Measurements from ENCODE around the gene RABGAP1L. TPM values are rescaled to one million over a fixed set of nuclear protein-coding genes. Genes with fewer than 3 reads are reported as not detected.
"Not testable (repeated sequence)": the region's sequence is repeated elsewhere in the genome, so short reads cannot be mapped to it uniquely, and the experiment has no call there.

RABGAP1L gene
- total RNA-seq, 2 experiments from 2014 or later = 98.1 to 158 TPM

DNA sequence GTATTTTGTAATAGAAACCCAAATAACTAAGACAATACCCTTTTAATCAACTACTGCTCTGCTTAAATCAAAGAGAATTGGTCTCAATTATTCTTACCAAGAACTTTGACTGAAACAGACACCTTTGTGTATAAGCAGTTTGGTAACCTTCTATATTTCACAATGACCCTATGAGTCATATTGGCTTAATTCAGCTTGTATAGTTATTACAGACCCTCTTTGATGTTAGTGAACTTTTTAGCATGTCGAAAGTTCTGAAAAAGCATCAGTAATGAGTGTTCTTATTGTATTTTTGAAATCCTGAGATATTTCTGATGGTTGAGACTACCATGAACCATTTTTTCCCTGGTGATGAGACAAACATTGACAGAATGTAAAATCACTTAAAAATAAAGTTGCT lies 43.3 kb upstream of the RABGAP1L start:
- no peaks in the 10 kb centered on the region for H3K9me3 ChIP-seq (ENCODE audit: low read length)
- no peak overlapping the region for H2AFZ ChIP-seq (ENCODE audit: low read length)
- CTCF ChIA-PET (ENCODE audit: unreplicated experiment) = no interaction called here
- H3K4me2 ChIP-seq (ENCODE audit: low read length) = no peak overlapping the region
- H3K27ac ChIP-seq (ENCODE audit: low read depth, low read length, poor library complexity, severe bottlenecking) = no peak overlapping the region
- no peaks in the 10 kb centered on the region for H3K36me3 ChIP-seq (ENCODE audit: insufficient read depth, low read length)
- TF ChIP-seq, protein P1, sequence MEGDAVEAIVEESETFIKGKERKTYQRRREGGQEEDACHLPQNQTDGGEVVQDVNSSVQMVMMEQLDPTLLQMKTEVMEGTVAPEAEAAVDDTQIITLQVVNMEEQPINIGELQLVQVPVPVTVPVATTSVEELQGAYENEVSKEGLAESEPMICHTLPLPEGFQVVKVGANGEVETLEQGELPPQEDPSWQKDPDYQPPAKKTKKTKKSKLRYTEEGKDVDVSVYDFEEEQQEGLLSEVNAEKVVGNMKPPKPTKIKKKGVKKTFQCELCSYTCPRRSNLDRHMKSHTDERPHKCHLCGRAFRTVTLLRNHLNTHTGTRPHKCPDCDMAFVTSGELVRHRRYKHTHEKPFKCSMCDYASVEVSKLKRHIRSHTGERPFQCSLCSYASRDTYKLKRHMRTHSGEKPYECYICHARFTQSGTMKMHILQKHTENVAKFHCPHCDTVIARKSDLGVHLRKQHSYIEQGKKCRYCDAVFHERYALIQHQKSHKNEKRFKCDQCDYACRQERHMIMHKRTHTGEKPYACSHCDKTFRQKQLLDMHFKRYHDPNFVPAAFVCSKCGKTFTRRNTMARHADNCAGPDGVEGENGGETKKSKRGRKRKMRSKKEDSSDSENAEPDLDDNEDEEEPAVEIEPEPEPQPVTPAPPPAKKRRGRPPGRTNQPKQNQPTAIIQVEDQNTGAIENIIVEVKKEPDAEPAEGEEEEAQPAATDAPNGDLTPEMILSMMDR (conservative IDR thresholded peaks at IDR 0.05; ENCODE audit: low read length) = no peak
- no peak for TF ChIP-seq EZH2phosphoT487 (IDR thresholded peaks at IDR 0.05; ENCODE audit: borderline replicate concordance, low read depth, low read length)
- H3K9me2 ChIP-seq (ENCODE audit: insufficient read depth, low read length) = no peaks in the 10 kb centered on the region
- H3K4me1 ChIP-seq (ENCODE audit: insufficient read depth, low read length, poor library complexity, severe bottlenecking) = no peaks in the 10 kb centered on the region
- DNase-seq (ENCODE audit: low spot score) = no peak
- POLR2A ChIA-PET = interaction anchor here (0.5 kb wide), 1 partner anchor 136 kb away, joined by 5 read pairs; no protein-coding TSS in a partner anchor
- BruUV-seq (replicated peaks) = no TSS peak
- intact Hi-C loops (cut with micrococcal nuclease; ENCODE audit: unreplicated experiment) = no loop called here
- H3K4me3 ChIP-seq (ENCODE audit: low read depth, low read length, poor library complexity, severe bottlenecking) = no peak overlapping the region
- no peaks in the 10 kb centered on the region for H4K20me1 ChIP-seq (ENCODE audit: insufficient read depth, low read length)
- H3K79me2 ChIP-seq (ENCODE audit: insufficient read depth, low read depth, low read length) = no peaks in the 10 kb centered on the region

DNA sequence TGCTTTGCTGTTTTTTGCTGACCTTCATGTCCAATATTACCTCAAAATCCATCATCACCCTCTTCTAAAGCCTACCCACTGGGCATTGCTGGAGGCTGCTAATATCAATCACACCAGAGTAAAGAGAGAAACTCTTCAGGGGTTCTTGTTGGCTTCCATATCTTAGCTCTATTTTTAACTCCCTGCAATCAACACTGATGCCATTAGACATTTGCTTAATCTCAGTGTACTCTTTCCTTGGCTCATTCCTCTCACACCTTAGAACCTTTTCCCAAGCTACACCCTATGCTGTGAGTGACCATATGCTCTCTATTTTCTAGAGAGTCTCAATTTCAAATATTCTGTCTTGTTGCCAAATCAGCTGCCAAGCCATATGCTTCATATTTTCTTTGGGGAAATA lies 40.6 kb upstream of the RABGAP1L start:
- BruUV-seq (replicated peaks) = no TSS peak
- ChIA-PET POLR2A (interaction anchor here (0.6 to 0.7 kb wide), 2 partner anchors 18 to 937 kb away, joined by 3 to 4 read pairs; no protein-coding TSS in a partner anchor), CTCF (ENCODE audit: unreplicated experiment) (no interaction called here)
- no peaks in the 10 kb centered on the region for H3K9me3 ChIP-seq (ENCODE audit: low read length)
- H3K79me2 ChIP-seq (ENCODE audit: insufficient read depth, low read depth, low read length) = no peaks in the 10 kb centered on the region
- no peaks in the 10 kb centered on the region for H4K20me1 ChIP-seq (ENCODE audit: insufficient read depth, low read length)
- no peak overlapping the region for H3K4me3 ChIP-seq (ENCODE audit: low read depth, low read length, poor library complexity, severe bottlenecking)
- H3K27ac ChIP-seq (ENCODE audit: low read depth, low read length, poor library complexity, severe bottlenecking) = no peak overlapping the region
- no peaks in the 10 kb centered on the region for H3K4me1 ChIP-seq (ENCODE audit: insufficient read depth, low read length, poor library complexity, severe bottlenecking)
- H3K4me2 ChIP-seq (ENCODE audit: low read length) = no peak overlapping the region
- no peaks in the 10 kb centered on the region for H3K36me3 ChIP-seq (ENCODE audit: insufficient read depth, low read length)
- no peak for DNase-seq (ENCODE audit: low spot score)
- intact Hi-C loops (cut with micrococcal nuclease; ENCODE audit: unreplicated experiment) = no loop called here
- H2AFZ ChIP-seq (ENCODE audit: low read length) = no peak overlapping the region
- no peak for TF ChIP-seq EZH2phosphoT487 (IDR thresholded peaks at IDR 0.05; ENCODE audit: borderline replicate concordance, low read depth, low read length)
- TF ChIP-seq, protein P1 (conservative IDR thresholded peaks at IDR 0.05; ENCODE audit: low read length) = no peak
- H3K9me2 ChIP-seq (ENCODE audit: insufficient read depth, low read length) = no peaks in the 10 kb centered on the region

DNA sequence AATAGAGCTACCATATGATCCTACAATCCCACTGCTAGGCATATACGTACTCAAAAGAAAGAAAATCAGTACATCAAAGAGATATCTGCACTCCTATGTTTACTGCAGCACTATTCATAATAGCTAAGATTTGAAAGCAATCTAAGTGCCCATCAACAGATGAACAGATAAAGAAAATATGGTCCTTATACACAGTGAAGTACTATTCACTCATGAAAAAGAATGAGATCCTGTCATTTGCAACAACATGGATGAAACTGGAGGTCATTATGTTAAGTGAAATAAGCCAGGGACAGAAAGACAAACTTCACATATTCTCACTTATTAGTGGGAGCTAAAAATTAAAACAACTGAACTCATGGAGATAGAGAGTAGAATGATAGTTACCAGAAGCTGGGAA lies 37.0 kb upstream of the RABGAP1L start:
- H3K9me3 ChIP-seq (ENCODE audit: low read length); BruUV-seq (replicated peaks); H3K79me2 ChIP-seq (ENCODE audit: insufficient read depth, low read depth, low read length); DNase-seq (ENCODE audit: low spot score); intact Hi-C loops (cut with micrococcal nuclease; ENCODE audit: unreplicated experiment); H3K36me3 ChIP-seq (ENCODE audit: insufficient read depth, low read length); H3K4me2 ChIP-seq (ENCODE audit: low read length); H2AFZ ChIP-seq (ENCODE audit: low read length); H3K4me3 ChIP-seq (ENCODE audit: low read depth, low read length, poor library complexity, severe bottlenecking); H4K20me1 ChIP-seq (ENCODE audit: insufficient read depth, low read length); H3K27ac ChIP-seq (ENCODE audit: low read depth, low read length, poor library complexity, severe bottlenecking); H3K4me1 ChIP-seq (ENCODE audit: insufficient read depth, low read length, poor library complexity, severe bottlenecking); CTCF ChIA-PET (ENCODE audit: unreplicated experiment); H3K9me2 ChIP-seq (ENCODE audit: insufficient read depth, low read length): not testable (repeated sequence)
- POLR2A ChIA-PET = interaction anchor here (0.6 to 1.2 kb wide), 4 partner anchors 9 to 752 kb away, joined by 3 to 4 read pairs (median 3); no protein-coding TSS in a partner anchor

All from OCI-LY7 (cell line).